ENCODE measurements around the gene LGR6. TPM values are rescaled to one million over a fixed set of nuclear protein-coding genes. Genes with fewer than 3 reads are reported as not detected.
"Not testable (repeated sequence)": the region's sequence is repeated elsewhere in the genome, so short reads cannot be mapped to it uniquely, and the experiment has no call there.

Gene LGR6
- total RNA-seq, 8 experiments from 2014 or later, result 0.13 to 1.0 (median 0.35) TPM

DNA sequence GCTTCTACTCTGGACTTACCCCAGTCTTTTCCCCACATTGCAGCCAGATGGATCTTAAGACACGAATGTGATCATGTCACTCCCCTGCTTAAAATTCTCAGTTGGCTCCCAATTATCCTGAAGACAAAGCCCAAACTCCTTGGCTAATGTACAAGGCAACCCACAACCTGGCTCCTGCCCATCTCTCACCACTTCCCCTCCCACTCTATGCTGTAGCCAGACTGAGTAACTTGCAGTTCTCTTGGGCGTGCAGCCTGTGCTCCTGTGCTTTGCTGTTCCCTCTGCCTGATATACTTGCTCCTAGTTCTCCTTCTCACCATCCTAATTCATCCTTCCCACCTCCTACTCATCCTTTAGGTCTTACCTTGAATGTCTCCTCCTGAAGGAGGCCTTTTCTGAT lies 56.2 kb downstream of the LGR6 start:
- Histone ChIP-seq H3K4me3 (no peak overlapping the region), H3K4me1 (replicated peaks in 1 of 2) (no peaks in the 10 kb centered on the region), H3K27ac (no peak overlapping the region)
- WGBS, 10 experiments, result 17 to 90% (median 61%) methylated on average over 1 to 2 of the region's 2 CpGs; no CpG with 5 or more reads in 2 of the 10 experiments
- ATAC-seq (replicated peaks in 6 of 8), result no peak
- in situ Hi-C loops (cut with MboI; ENCODE audit: low pct_unique_long_range_greater_than_20kb in 2 of 9, low sequenced_read_pairs in 9 of 9, unreplicated experiment in 9 of 9), result no loop called here

DNA sequence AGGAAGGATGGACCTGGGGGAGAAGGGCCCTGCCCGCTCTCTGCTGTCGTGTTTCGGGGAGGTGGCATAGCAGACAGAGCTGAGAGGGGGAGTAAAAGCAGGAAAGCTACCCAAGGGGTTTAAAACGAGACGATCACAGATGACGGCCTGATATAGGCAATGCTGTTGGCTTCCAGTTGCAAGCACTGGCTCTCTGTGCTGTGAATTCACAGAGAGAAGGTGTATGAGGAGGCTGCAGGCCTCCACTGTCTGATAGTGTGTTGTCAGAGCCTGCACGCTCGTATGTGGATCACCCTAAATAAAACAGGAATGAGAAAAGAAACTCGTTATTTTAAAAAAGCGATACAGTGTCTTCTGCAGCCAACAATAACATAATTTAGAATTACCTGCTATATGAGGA lies 57.4 kb downstream of the LGR6 start:
- no peaks in the 10 kb centered on the region for H3K4me1 ChIP-seq (replicated peaks in 1 of 2)
- H3K4me3 ChIP-seq, result no peak overlapping the region
- H3K27ac ChIP-seq, result no peak overlapping the region
- in situ Hi-C loops (cut with MboI; ENCODE audit: low pct_unique_long_range_greater_than_20kb in 2 of 9, low sequenced_read_pairs in 9 of 9, unreplicated experiment in 9 of 9), result no loop called here
- no peak for ATAC-seq (replicated peaks in 6 of 8)
- WGBS, 10 experiments, result 31 to 90% (median 70%) methylated on average over 2 to 10 of the region's 10 CpGs

DNA sequence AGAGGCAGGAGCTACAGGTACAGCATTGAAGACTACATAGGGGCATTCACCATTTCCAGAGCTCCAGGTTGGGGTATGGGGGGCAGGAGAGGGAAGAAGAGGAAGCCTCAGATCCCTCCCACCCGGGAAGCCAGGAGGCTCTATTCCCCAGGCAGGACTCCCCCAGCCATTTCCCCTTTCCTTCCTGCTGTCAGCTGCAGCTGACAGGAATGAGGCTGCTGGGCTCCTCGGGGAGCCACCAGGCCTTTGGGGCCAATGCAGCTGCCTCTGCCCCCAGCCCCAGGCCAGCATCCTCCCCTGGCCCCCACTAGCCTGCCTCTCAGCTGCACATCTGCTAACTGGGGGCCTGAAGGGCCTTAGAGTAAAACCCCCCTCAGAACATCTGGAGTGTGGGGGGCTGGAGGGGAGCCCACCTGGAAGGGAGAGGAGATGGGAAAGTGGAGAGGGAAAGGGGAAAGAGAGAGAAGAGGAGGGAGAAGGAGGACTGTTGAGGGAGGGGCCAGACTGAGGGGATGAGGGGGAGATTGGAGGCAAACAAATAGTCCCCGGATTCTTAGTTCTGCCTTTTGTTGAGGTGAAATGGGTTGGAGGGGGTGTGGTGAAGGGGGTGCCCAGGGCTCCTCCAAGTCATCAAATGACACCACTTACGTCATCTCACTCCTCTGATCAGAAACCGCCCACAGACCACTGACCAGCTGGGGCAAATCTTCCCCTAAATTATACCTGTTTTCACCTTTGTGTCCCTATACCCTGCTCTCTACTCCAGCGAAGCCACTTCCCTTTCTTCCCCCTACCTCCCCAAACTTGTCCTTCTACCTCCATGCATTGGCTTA lies 58.0 kb downstream of the LGR6 start:
- no peak for ATAC-seq (replicated peaks in 6 of 8)
- in situ Hi-C loops (cut with MboI; ENCODE audit: low pct_unique_long_range_greater_than_20kb in 2 of 9, low sequenced_read_pairs in 9 of 9, unreplicated experiment in 9 of 9), result no loop called here
- no peak overlapping the region for H3K27ac ChIP-seq
- H3K4me1 ChIP-seq (replicated peaks in 1 of 2), result no peaks in the 10 kb centered on the region
- 0 to 63% (median 42%) methylated on average over 1 to 5 of the region's 6 CpGs; no CpG with 5 or more reads in 2 of the 10 experiments for WGBS, 10 experiments
- H3K4me3 ChIP-seq, result no peak overlapping the region

DNA sequence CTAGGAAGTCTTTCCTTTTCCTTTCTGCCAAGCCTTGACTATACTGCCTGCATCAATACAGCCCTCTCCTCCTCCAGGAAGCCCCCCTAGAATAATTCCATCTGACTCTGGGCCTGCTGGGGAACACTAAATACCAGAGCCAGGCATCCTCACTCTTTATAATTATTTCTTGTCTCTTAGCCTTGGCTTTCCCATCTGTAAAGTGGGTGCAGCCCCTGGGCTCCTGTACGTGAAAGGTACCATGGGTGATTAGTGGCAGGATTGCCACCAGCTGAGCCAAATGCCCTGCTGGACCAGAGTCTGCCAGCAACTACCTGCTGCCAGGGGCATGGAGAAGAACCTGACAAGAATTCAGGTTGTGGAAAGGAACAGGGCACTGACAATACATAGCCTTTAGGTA lies 58.7 kb downstream of the LGR6 start:
- in situ Hi-C loops (cut with MboI; ENCODE audit: low pct_unique_long_range_greater_than_20kb in 2 of 9, low sequenced_read_pairs in 9 of 9, unreplicated experiment in 9 of 9), result no loop called here

DNA sequence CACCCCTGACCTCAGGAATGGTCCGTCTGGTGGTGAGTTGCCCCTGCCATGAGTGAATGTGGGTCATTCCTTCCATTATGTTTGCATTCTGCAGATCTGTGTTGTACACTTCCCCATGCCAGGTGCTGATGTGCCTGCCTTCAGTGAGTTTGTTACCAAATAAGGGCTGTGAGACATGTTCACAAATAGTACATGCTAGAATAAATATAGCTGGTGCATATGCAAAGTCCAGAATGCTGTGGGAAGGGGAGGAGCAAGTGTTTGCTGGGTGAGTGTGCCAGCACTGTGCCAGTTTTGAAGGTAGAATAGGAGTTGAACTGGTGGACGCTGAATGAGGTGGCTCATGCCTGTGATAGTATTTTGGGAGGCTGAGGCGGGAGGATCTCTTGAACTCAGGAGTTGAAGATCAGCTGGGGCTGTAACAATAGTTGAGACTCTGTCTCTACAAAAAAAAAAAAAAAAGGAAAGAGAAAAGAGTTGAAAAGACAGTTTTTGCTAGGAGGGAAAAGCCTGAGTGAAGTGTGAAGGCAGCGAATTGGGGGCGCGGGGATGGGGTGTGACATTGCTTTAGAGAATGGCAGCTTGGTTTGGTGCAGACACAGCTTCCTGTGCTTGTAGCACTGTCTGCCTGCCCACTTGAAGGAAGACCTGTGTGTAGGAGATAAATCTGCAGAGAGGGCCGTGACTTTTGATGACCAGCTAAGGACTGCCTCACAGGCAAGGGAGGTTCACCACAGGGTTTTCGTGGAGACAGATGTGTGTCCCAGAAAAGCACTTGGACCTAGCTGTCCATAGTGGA lies 61.1 kb downstream of the LGR6 start:
- in situ Hi-C loops (cut with MboI; ENCODE audit: low pct_unique_long_range_greater_than_20kb in 2 of 9, low sequenced_read_pairs in 9 of 9, unreplicated experiment in 9 of 9), result no loop called here
- Histone ChIP-seq H3K4me1 (replicated peaks in 1 of 2) (no peaks in the 10 kb centered on the region), H3K4me3 (no peak overlapping the region), H3K27ac (no peak overlapping the region)
- ATAC-seq (replicated peaks in 6 of 8), result peak in 5 of 8 experiments; percentile 4 to 92 (median 76)
- whole genome bisulfite sequencing, 10 experiments, result 60 to 100% (median 89%) methylated on average over 1 to 7 of the region's 8 CpGs; no CpG with 5 or more reads in 1 of the 10 experiments

More for the DNA sequence above, 58.7 kb downstream of the LGR6 start:
- no peak overlapping the region for H3K27ac ChIP-seq
- ATAC-seq (replicated peaks in 6 of 8), result no peak
- H3K4me1 ChIP-seq (replicated peaks in 1 of 2), result no peaks in the 10 kb centered on the region
- no peak overlapping the region for H3K4me3 ChIP-seq
- WGBS, 10 experiments, result 71 to 100% (median 92%) methylated on average over 1 of the region's 1 CpG; no CpG with 5 or more reads in 6 of the 10 experiments

DNA sequence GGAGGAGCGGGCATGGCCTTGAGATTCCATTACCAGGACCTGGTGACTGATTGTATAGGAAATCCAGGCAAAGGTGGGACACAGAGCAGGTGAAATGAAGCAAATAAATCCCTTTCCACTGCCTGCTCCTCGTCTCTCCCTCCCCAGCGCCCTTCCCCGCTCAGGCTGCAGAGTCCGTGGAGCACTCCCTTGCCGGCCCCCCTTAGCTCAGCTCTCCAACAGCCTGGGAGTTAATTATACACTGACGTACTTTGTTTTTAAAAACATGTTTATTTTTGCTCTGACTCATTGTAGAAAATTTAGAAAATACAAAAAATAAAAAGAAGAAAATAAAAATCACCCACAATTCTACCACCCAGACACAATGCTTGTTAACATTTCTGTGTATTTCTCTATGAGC lies 61.7 kb downstream of the LGR6 start:
- ATAC-seq (replicated peaks in 6 of 8), result peak in 6 of 8 experiments; percentile 18 to 61 (median 44)
- in situ Hi-C loops (cut with MboI; ENCODE audit: low pct_unique_long_range_greater_than_20kb in 2 of 9, low sequenced_read_pairs in 9 of 9, unreplicated experiment in 9 of 9), result no loop called here
- Histone ChIP-seq H3K4me3 (no peak overlapping the region), H3K4me1 (replicated peaks in 1 of 2) (no peaks in the 10 kb centered on the region), H3K27ac (no peak overlapping the region)
- 24 to 69% (median 40%) methylated on average over 1 to 7 of the region's 7 CpGs; no CpG with 5 or more reads in 3 of the 10 experiments for WGBS, 10 experiments

DNA sequence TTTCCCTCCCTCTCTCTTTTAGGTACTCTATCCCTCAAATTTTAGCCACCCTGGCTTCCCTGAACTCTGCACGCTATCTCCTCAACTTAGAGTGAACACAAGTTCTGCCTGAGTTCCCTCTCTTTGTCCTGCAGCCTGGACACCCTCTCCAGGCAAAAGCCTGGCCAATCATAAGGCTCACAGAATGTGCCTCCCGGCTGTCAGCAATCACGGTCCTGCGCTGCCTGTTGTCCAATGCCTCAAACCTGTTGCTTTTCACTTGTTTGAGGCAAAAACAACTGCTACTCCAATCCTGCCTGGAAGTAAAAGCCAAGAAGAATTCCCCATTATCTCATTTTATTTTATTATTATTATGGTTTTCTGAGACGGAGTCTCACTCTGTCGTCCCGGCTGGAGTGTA lies 66.1 kb downstream of the LGR6 start:
- 30 to 84% (median 80%) methylated on average over 1 to 7 of the region's 7 CpGs; no CpG with 5 or more reads in 2 of the 10 experiments for WGBS, 10 experiments
- ATAC-seq (replicated peaks in 6 of 8), result no peak
- Histone ChIP-seq H3K4me1 (replicated peaks in 1 of 2) (peaks cover 11 to 12% of the 10 kb centered on the region in 2 donors), H3K27ac (no peak overlapping the region), H3K4me3 (no peak overlapping the region)
- in situ Hi-C loops (cut with MboI; ENCODE audit: low pct_unique_long_range_greater_than_20kb in 2 of 9, low sequenced_read_pairs in 9 of 9, unreplicated experiment in 9 of 9), result no loop called here

DNA sequence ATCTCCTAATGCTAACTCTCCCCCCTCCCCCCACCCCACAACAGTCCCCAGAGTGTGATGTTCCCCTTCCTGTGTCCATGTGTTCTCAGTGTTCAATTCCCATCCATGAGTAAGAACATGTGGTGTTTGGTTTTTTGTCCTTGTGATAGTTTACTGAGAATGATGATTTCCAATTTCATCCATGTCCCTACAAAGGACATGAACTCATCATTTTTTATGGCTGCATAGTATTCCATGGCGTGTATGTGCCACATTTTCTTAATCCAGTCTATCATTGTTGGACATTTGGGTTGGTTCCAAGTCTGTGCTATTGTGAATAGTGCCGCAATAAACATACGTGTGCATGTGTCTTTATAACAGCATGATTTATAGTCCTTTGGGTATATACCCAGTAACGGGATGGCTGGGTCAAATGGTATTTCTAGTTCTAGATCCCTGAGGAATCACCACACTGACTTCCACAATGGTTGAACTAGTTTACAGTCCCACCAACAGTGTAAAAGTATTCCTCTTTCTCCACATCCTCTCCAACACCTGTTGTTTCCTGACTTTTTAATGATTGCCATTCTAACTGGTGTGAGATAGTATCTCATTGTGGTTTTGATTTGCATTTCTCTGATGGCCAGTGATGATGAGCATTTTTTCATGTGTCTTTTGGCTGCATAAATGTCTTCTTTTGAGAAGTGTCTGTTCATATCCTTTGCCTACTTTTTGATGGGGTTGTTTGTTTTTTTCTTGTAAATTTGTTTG lies 67.8 kb downstream of the LGR6 start:
- H3K4me1 ChIP-seq (replicated peaks in 1 of 2), result peaks cover 18 to 20% of the 10 kb centered on the region in 2 donors
- H3K27ac ChIP-seq; ATAC-seq (replicated peaks in 6 of 8); in situ Hi-C loops (cut with MboI; ENCODE audit: low pct_unique_long_range_greater_than_20kb in 2 of 9, low sequenced_read_pairs in 9 of 9, unreplicated experiment in 9 of 9); H3K4me3 ChIP-seq: not testable (repeated sequence)
- 80% methylated on average over 1 of the region's 4 CpGs; no CpG with 5 or more reads in 9 of the 10 experiments for WGBS, 10 experiments

DNA sequence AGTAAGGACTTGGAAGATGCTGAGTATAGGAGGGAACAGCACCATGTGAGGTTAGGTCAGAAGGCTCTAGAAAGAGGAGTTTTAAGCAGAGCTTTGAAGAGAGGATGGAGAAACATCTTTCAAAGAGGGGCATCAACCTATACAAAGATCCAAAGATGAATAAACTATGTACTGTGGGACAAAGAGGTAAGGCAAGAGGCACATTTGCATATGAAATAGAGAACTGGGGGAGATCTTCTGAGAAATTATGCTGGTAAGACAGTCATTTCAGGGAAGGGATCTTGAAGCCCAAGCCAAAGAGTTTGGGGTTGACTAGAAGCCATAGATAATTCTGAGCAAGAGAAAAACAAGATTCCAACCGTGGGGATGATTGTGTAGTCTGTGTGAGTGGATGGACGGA lies 70.0 kb downstream of the LGR6 start:
- WGBS, 10 experiments, result 20 to 76% (median 41%) methylated on average over 1 to 2 of the region's 2 CpGs; no CpG with 5 or more reads in 4 of the 10 experiments
- H3K27ac ChIP-seq, result no peak overlapping the region
- in situ Hi-C loops (cut with MboI; ENCODE audit: low pct_unique_long_range_greater_than_20kb in 2 of 9, low sequenced_read_pairs in 9 of 9, unreplicated experiment in 9 of 9), result no loop called here

DNA sequence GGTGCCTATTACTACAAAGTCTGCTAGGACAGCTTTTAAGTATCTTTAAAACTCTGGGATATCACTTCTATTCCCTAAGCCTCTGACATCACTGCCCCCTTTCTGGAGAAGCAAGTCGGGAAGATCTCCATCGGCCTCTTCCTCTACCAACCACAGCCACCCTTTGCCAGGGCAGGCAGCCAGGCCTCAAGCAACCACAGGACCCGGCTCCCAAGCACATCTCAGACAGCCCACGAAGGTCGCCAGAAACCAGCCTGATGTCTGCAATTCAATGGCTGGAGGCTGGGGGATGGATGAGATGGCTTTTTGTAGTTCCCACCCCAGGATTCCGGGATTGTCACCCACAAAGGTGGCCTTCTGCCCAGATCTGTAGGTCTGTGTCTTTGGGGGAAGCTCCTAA lies 70.7 kb downstream of the LGR6 start:
- peak overlapping the region; percentile 71 to 74 for H3K27ac ChIP-seq
- ATAC-seq (replicated peaks in 6 of 8), result peak in 2 of 8 experiments; percentile 5
- H3K4me3 ChIP-seq, result no peak overlapping the region
- in situ Hi-C loops (cut with MboI; ENCODE audit: low pct_unique_long_range_greater_than_20kb in 2 of 9, low sequenced_read_pairs in 9 of 9, unreplicated experiment in 9 of 9), result no loop called here
- H3K4me1 ChIP-seq (replicated peaks in 1 of 2), result peaks cover 18 to 20% of the 10 kb centered on the region in 2 donors
- 0 to 86% (median 66%) methylated on average over 2 to 6 of the region's 6 CpGs; no CpG with 5 or more reads in 6 of the 10 experiments for WGBS, 10 experiments

More for the DNA sequence above, 70.0 kb downstream of the LGR6 start:
- no peak overlapping the region for H3K4me3 ChIP-seq
- peaks cover 18 to 20% of the 10 kb centered on the region in 2 donors for H3K4me1 ChIP-seq (replicated peaks in 1 of 2)
- no peak for ATAC-seq (replicated peaks in 6 of 8)

DNA sequence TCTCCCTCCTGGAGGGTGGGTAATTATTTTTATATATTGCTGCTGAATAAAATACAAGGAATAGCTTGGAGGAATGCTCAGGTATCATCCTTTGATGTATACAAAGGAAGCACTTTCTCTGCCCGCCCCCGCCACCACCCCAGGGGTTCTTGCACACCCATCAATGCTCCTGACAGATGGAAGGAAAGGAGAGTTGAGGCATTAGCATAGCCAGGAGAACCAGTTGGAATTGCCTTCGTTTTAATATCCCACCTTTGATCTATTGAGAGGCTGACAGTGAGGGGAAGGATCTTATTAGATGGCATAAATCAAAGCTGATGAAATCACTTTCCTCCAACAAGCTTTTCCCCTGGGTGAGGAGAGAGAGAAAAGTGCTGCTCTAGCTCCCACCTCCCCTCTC lies 71.1 kb downstream of the LGR6 start:
- peaks cover 18 to 22% of the 10 kb centered on the region in 2 donors for H3K4me1 ChIP-seq (replicated peaks in 1 of 2)
- peak in 5 of 8 experiments; percentile 95 to 99 (median 96) for ATAC-seq (replicated peaks in 6 of 8)
- 0 to 80% (median 40%) methylated on average over 1 to 3 of the region's 3 CpGs; no CpG with 5 or more reads in 4 of the 10 experiments for WGBS, 10 experiments
- H3K4me3 ChIP-seq, result no peak overlapping the region
- H3K27ac ChIP-seq, result peak overlapping the region; percentile 71 to 74
- in situ Hi-C loops (cut with MboI; ENCODE audit: low pct_unique_long_range_greater_than_20kb in 2 of 9, low sequenced_read_pairs in 9 of 9, unreplicated experiment in 9 of 9), result no loop called here

DNA sequence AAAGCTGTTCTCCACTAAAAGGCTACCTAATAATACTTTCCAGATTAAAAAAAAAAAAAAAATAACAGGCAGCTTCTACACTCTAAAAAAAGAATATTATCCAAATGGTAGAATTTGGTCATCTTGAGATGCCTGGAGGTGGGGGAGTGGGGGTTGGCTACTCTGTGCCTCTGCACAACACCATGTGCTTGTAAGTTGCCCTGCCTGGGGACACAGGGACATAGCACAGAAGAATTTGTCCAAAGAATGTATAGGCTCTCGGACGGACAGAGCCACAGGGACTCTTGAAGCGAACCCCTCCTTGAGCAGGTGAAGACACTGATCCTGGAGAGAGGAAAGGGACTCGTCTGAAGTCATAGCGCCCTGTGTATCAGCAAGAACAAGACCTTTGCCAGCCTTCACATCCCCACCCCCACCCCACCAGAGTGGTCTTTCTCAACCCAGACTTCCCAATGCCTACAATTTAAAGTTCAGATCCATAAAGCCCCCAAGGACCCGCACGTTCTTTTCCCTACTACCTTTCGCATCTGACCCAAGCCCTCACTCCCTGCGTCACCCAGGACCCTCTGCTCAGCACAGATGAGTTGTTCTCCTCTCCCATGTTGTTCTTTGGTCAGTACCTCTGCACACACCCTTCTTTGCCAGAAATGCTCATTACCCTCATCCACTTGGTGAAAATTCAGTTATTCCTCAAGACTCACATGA lies 72.6 kb downstream of the LGR6 start:
- in situ Hi-C loops (cut with MboI; ENCODE audit: low pct_unique_long_range_greater_than_20kb in 2 of 9, low sequenced_read_pairs in 9 of 9, unreplicated experiment in 9 of 9), result no loop called here
- no peak overlapping the region for H3K4me3 ChIP-seq
- WGBS, 10 experiments, result 31 to 100% (median 81%) methylated on average over 3 to 9 of the region's 9 CpGs

More for the DNA sequence above, 72.6 kb downstream of the LGR6 start:
- no peak overlapping the region for H3K27ac ChIP-seq
- H3K4me1 ChIP-seq (replicated peaks in 1 of 2), result peaks cover 18 to 25% of the 10 kb centered on the region in 2 donors
- ATAC-seq (replicated peaks in 6 of 8), result no peak
